Left cardiac atrium (tissue), 4 donors: ENCODE results near the gene CYP2S1. TPM values are rescaled to one million over a fixed set of nuclear protein-coding genes. Genes with fewer than 3 reads are reported as not detected.
"Not testable (repeated sequence)": the region's sequence is repeated elsewhere in the genome, so short reads cannot be mapped to it uniquely, and the experiment has no call there.

Experiments used
- ATAC-seq, 2 donors: fragments of 200-7000 bp; cut with Tn5 transposase; one replicate each; pipeline ENCODE4 v1.9.1; 2020; ENCODE audit warnings: mild to moderate bottlenecking in 2 of 2, moderate library complexity in 2 of 2
- DNase-seq: peaks from one replicate; pipeline ENCODE4 v3.0.0-alpha.2; 2020
- intact Hi-C, 2 donors: fragments of 100-400 bp; cut with DNase I; formaldehyde crosslinking; loops; one replicate each; pipeline versions ENCODE4 v1.14.1 to v1.15.1; 2022 to 2023
- total RNA-seq, 2 donors: library from RNA; stranded (reverse); fragmentation: NEBNext Ultra II Directional; extraction: Animal tissue kit (Norgen Biotek cat#: 25700); gene quantifications; one replicate each; pipeline ENCODE4 v1.2.1, GENCODE V29; 2021
- donor health status: DM: no; HTN: yes; CAD: no.
- donor health status: DM: no; HTN: yes; CAD: no; lungs with severe emphysema.
- donor health status: DM: yes; HTN: yes; CAD: no.
- donor health status: Dilated cardiomyopathy.

The CYP2S1 gene
- total RNA-seq, 2 donors from 2014 or later = 1.1 to 1.3 TPM

DNA sequence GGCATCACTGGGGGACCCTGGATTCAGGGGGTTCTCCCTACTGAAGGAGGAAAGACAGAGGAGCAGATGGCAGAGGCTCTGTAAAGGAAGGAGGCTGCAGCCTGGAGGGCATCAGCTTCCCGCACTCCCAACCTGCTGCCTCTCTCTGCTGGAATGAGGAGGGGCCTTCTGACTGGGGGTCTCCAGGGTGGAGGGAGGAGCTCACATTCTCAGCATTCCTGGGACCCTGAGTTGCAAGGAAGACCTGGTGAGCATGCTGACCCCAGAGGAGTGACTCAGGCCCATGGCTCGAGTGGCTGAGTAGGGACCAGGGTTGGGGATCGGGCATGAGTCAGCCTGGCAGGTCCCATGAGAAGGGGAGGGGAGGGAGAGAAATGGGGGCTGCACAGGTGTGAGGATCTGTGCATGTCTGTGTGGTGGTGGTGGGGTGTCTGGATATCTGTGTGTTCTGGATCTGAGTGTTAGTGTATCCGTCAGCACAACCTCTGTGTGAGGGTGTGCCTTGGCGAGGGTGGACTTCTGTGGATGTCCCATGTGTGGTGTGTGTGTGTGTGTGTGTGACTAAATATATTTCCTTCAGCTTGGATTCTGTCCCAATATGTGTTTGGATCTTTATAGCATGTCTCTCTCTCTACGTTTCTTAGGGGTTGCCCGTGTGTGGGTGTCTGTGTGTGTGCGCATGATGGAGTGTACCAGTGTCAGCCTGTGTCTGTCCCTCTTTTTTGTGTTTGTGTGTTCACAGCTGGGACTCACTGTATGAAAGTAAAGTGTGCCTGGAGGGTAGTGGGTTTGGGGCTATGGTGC, 30.6 kb downstream of the CYP2S1 start:
- no peak for DNase-seq
- peak in 1 of 2 donors; percentile 2 for ATAC-seq
- intact Hi-C loops = no loop called here

DNA sequence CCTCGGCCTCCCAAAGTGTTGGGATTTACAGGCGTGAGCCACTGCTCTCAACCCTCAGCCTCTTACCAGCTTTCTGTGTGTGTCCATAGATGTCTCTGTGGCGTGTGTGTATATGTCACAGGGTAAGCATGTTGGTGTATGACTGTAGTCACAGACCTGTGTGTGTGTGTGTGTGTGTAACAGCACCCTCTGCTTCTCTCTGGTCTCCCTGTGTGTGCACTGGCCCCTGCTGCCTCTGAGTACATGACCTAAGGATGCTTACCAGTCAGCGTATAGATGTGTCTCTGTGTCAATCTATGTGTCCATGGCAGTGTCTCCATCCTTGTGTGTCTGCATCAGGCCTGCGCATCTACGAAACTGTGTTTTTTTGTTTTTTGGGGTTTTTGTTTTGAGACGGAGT, 31.6 kb downstream of the CYP2S1 start:
- ATAC-seq (no peak), DNase-seq (no peak)
- intact Hi-C loops = no loop called here

DNA sequence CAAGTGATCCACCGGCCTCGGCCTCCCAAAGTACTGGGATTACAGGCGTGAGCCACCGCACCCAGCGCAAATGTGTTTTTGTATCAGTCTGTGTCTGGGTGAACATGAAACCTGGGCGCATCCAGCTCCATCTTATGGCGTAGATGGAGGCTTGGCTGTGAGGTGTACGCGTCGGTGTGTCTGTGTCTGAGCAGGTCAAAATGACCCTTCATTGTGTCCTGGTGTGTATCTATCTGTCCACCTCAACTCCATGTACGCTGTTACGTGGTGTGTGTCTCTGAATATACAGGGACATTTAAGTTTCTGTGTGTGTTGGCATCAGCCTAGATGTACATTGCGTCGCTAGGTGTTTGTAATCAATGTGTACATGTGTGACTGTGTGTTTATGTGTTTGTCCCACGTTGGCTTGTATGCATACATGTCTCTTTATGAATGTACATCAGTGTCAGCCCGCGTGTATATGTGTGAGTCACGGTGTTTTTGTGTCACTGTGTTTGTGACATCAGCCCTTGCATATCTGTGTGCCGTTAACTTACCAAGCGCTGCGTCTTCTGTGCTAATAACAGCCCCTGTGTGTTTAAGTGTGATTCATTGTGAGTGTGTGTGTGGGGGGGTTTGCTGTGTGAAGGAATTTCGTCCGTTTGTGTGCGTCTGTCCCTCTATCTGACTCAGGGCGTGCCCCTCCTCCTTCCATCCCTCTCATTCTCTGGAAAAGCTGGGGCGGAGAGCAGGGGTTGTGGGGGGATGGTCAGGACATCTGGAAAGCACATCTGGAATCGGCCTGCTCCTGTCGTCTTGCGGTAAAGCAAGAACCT, 32.4 kb downstream of the CYP2S1 start:
- intact Hi-C loops = loop anchor here in 1 of 2 donors (2.0 kb wide), 1 partner anchor 37 kb away; no protein-coding TSS in a partner anchor
- peak; percentile 71 to 84 for ATAC-seq
- peak; percentile 75 for DNase-seq

DNA sequence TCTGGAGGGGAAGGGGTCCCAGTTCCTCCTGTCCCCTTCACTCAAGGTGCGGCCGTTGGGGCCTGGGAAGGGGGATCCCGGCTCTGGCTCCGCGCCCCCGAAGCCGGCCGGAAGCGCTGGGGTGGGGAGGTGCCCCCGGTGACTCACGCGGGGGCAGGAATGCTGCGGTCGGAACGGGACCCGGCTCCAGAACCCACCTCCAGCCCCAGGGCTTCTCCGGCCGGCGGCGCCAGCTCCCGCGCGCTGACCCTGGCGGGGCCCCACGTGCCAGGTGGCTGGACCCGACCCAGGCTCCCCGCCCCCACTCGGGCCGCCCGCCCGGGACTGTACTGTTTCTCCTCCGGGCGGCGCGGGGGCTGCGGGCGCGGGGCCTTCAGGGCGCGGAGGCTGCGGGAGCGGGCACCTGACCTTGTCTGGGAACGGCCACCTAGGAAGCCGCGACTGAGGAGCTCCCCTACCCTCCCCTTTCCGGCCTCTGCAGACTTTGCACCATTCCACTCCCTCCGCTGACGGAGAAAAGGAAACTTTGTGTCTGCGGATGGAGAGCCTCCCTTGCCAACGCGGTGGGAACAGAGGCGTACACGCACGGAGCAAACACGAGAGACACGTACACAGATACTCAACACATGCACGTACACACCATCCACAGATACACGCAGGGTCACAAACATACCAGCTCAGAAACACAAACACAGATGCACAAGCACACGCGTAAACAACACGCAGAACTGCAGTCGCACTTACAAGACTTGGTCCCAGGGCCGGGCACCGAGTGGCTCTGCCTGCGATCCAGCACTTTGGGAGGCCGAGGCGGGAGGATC, 33.2 kb downstream of the CYP2S1 start:
- intact Hi-C loops = loop anchor here in 1 of 2 donors (2.0 kb wide), 1 partner anchor 37 kb away; no protein-coding TSS in a partner anchor
- DNase-seq = peak; percentile 73
- ATAC-seq = peak; percentile 82 to 84

DNA sequence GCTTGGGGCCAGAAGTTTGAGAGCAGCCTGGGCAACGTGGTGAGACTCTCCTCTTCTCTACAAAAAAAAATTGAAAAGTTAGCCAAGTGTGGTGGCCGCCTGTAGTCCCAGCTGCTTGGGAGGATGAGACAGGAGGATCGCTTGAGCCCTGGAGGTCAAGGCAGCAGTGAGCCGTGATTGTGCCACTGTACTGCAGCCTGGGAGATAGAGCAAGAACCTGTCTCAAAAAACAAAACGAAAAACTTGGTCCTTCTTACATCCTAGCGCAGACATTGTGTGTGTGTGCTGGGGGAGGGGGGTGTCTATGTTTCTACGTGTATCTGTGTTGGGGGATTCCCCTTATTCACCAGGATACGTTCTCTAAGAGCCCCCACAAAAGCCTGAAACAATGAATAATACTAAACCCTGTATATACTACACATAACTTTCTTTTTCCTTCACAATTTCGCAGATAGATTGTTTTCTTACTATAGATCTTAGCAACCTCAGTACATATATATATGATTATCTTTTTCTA, 33.9 kb downstream of the CYP2S1 start:
- no peak for DNase-seq
- intact Hi-C loops = loop anchor here in 1 of 2 donors (2.0 kb wide), 1 partner anchor 36 kb away; no protein-coding TSS in a partner anchor
- ATAC-seq = no peak

DNA sequence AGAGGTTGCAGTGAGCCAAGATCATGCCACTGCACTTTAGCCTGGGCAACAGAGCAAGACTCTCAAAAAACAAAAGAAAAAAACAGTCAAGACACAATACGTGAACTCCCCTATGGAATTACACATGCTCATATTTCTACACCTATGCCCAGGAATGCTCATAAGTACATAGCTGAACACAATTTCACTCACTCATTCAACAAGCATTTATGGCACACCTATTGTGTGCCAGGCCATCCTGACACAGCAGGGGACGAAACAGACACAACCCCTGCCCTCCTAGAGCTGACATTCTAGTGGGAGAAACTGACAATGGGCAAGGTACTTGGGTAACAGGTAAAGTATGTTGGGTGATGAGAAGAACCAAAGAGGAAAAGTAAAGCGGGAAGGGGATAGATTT, 35.5 kb downstream of the CYP2S1 start:
- DNase-seq (no peak), ATAC-seq (no peak)
- intact Hi-C loops = no loop called here

DNA sequence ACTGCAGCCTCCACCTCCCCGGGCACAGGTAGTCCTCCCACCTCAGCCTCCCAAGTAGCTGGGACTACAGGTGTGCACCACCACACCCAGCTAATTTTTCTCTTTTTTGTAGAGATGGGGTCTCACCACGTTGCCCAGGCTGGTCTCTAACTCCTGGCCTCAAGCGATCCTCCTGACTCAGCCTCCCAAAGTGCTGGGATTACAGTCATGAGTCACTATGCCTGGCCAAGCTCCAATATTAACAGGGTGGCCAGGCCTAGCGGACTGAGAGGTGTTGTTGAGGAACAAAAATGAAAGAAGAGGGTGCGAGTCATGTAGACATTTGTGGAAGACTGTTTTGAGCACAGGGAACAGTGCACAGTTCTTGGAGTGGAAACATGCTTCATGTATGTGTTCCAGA, 36.3 kb downstream of the CYP2S1 start:
- intact Hi-C loops, ATAC-seq, DNase-seq: not testable (repeated sequence)

DNA sequence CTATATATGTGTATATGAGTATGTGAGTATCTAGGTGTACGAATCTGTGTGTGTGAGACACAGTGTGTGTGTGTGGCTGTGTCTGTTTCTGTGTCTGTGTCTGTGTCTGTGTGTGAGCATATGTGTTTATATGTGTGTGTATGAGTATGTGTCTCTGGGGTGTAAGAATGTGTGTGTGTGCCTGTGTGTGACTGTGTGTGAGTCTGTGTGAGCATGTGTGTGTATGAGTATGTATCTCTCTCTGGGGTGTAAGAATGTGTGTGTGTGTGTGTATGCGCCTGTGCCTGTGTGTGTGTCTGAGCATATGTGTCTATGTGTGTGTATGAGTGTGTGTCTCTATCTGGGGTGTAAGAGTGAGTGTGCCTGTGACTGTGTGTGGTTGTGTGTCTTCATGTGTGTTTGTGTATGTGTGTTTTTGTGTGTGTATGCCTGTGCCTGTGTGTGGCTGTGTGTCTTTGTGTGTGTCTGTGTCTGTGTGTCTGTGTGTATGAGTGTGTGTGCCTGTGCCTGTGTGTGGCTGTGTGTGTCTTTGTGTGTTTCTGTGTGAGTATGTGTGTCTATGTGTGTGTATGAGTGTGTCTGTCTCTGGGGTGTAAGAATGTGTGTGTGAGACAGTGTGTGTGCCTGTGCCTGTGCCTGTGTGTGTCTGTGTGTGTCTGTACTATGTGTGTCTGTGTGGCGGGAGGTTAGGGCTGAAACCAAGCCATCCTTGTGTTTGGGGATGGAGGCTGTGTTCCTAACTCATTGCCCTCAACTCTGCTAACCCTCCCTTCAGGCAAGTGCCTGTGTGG, 37.2 kb downstream of the CYP2S1 start:
- intact Hi-C loops = no loop called here
- no peak for DNase-seq
- ATAC-seq = no peak

DNA sequence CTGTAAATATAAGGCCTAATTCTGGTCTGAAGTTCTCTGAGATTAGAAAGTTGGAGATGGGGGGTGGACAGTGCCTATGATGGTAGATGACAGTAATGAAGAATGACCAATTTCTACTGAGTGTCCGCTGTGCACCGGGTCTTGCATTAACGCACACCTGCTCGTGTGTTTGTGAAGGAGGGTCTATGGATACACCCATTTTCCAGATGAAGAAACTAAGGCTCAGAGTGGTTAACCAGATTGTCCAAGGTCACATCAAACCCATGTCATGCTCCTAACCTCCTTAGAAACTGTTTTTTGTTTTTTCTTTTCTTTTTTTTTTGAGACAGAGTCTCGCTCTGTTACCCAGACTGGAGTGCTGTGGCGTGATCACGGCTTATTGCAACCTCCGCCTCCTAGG, 39.7 kb downstream of the CYP2S1 start:
- ATAC-seq = no peak
- DNase-seq = no peak
- intact Hi-C loops = no loop called here

DNA sequence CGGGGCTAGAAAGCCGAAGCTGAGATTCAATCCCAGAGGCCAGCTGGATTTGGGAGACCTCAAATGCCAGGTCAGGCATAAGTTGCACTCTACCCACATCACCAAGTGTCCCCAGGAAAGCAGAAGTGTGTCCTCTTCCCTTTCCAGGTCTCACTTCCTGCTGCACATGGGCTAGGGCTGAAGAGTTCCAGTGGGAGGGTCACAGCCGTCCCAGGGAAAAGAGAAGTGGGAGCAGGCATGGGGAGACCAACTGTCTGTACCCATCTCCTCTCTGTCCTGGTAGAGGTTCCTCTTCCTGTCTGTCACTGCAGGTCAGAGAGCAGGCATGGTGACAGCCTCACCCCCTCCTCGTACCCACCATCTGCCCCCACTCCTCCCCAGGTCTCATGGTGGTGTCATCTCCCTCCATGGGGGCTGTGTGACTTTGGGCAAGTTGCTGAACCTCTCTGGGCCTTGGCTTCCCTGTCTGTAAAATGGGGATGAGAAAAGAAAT, 40.8 kb downstream of the CYP2S1 start:
- ATAC-seq = peak; percentile 71 to 73
- no peak for DNase-seq
- intact Hi-C loops = no loop called here

DNA sequence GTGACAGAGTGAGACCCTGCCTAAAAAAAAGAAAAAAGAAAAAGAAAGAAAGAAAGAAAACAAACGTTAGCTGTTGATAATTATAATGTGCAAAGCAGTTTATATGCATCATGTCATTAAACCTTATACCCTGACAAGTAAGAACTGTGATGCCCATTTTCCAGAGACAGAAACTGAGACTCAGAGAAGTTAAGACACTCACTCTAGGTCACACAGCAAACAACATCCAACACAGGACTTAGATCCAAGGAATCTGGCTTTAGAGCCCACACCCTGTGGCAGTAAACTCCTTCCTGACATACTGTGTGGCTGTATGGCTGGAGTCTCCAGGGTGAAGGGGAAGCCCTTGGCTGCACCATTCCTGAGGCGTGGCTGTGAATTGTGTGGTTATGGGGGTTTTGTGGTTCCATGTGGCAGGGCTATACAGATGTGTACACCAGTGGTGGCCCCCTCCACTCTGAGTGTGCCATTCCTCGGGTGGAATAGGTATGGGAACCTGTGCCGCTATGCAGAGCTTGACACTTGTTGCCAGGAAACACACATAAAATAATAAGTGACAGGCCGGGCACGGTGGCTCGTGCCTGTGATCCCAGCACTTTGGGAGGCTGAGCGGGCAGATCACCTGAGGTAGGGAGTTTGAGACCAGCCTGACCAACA, 41.6 kb downstream of the CYP2S1 start:
- intact Hi-C loops = no loop called here
- no peak for ATAC-seq
- no peak for DNase-seq

DNA sequence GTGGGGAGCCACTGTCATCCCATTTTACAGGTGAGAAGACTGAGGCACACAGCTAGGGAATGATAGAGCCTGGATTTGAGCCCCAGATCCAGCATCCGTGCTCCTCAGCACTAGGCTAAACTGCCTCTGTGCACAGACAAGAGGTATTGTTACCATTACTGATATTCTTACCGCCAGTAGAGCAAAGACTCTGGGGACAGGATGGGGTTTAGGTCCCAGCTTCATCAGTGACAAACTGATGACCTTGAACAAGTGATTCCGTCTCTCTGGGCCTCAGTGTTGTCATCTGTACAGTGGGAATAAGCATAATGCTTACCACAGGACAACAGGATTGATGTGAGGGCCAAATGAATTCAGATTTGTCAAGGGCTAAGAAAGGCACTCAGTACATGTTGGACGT, 42.5 kb downstream of the CYP2S1 start:
- intact Hi-C loops = no loop called here
- DNase-seq = no peak
- ATAC-seq = no peak

DNA sequence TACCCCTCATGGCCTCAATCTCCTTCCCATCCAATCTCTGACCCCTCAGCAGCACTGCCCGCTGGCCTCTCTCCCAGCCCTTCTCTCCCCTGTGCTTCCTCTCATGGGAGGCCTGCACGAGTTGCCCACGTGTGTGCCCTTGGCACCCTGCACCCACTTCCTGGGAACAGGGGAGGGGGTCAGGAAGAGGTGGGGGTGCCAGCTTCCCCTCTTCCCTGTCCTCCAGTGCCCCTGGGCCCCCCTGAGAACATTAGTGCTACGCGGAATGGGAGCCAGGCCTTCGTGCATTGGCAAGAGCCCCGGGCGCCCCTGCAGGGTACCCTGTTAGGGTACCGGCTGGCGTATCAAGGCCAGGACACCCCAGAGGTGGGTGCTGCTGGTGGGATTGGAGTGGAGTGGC, 45.2 kb downstream of the CYP2S1 start:
- ATAC-seq = no peak
- intact Hi-C loops = no loop called here

DNA sequence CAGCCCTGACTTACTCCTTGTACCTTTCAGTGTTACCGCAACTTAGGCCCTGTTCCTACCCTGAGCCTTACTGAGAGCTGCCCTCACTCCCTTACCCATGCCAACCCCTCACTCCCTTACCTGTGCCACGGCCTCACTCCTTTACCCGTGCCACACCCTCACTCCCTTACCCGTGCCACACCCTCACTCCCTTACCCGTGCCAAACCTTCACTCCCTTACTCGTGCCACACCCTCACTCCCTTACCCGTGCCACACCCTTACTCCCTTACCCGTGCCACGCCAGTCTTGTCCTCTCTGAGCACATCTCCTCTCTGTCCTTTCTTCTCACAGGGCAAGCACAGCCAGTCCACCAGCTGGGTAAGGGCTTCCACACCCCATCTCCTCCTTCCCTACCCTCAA, 46.3 kb downstream of the CYP2S1 start:
- intact Hi-C loops = no loop called here
- DNase-seq = no peak
- ATAC-seq = no peak

More for the DNA sequence above, 45.2 kb downstream of the CYP2S1 start:
- no peak for DNase-seq

DNA sequence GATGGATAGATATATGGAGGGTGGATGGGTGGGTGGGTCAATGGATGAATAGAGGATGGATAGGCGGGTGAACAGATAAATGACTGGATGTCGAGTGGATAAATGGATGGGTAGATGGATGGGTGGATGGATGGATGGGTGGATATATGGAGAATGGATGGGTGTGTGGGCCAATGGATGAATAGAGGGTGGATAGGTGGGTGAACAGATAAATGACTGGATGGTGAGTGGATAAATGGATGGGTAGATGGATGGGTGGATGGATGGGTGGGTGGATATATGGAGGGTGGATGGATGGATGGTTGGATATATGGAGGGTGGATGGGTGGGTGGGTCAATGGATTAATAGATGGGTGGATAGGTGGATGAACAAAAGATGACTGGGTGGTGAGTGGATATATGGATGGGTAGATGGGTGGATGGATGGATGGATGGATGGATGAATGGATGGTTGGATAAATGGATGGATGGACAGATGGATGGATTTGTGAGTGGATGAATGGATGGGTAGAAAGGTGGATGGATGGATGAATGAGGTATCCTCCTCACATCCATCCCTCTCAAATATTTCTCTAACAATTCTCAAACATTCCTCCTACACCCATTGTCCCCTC, 47.0 kb downstream of the CYP2S1 start:
- ATAC-seq = no peak
- DNase-seq = no peak
- intact Hi-C loops = no loop called here

DNA sequence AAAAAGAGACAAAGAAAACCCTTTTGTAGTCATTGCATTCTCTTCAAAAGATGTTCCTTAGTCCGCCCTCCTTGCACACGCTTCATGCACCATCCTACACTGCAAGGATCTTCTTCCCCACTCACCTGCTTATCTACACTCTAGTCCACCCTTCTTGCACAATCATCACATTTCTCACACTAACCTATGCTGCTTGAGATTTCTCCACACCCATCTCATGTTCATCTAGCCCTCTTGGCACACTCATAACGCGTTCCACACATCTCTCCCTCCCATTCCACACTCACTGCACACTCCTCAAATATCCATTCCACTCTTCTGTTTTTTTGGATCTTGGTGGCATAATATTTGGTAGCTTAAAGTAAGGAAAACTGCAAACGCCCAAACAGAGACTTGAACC, 48.8 kb downstream of the CYP2S1 start:
- intact Hi-C loops = no loop called here
- ATAC-seq = no peak
- no peak for DNase-seq

DNA sequence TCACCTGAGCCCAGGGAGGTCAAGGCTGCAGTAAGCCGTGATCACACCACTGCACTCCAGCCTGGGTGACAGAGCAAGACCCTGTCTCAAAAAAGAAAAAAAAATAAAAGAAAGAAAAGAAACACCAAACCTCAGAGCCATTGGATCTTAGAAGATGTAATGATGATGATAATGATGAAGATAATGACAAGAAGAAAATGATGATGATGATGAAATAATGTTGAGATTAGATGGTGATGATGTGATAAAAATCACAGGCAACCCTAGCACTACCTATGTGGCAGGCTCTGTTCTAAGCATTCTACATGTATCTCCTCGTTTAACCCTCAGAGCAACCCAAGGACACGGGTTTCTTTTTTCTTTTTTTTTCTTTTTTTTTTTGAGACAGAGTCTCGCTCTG, 51.1 kb downstream of the CYP2S1 start:
- intact Hi-C loops = no loop called here
- DNase-seq = no peak
- ATAC-seq = no peak
